GM12878 (cell line): ENCODE measurements around the gene ADGRG1. TPM values are rescaled to one million over a fixed set of nuclear protein-coding genes. Genes with fewer than 3 reads are reported as not detected.

Source experiments
- ATAC-seq: fragments of 200-7000 bp; cut with Tn5 transposase; 3 replicates; pipeline ENCODE4 v1.9.1; 2020; ENCODE audit warnings: mild to moderate bottlenecking, moderate library complexity
- BruUV-seq: library from RNA; stranded (reverse); fragments of 400-500 nt; replicated peaks from 2 replicates; lab custom pipeline; 2021; lab: Mats Ljungman, UMichigan
- CTCF ChIA-PET: fragments of 300-600 bp; sonication (Branson Sonifier 250); formaldehyde crosslinking; extraction: SDS; loops from one replicate; lab custom pipeline; 2021; ENCODE audit warnings: inconsistent platforms; lab: Yijun Ruan, JAX
- POLR2A ChIA-PET: fragments of 350-600 bp; formaldehyde crosslinking; extraction: SDS; loops from one replicate; lab custom pipeline; 2021; ENCODE audit warnings: inconsistent platforms; lab: Charles Lee
- RAD21 ChIA-PET: fragments of 300-600 bp; sonication (Branson Sonifier 250); formaldehyde crosslinking; loops from one replicate; lab custom pipeline; 2023; ENCODE audit warnings: antibody characterized with exemption; ENCODE audit not compliant: unreplicated experiment; lab: Charles Lee
- SMC1A ChIA-PET: fragments of 300-600 bp; sonication (Branson Sonifier 250); formaldehyde crosslinking; loops from one replicate; lab custom pipeline; 2023; ENCODE audit not compliant: unreplicated experiment, uncharacterized antibody; lab: Charles Lee
- DNase-seq: peaks from one replicate; pipeline ENCODE4 v3.0.0-alpha.2; 2011; ENCODE audit warnings: low read depth, low spot score
- FAIRE-seq: peaks from 3 replicates; lab custom pipeline; 2011; peaks lifted over from hg19 to GRCh38; lab: Jason Lieb, UNC
- H2AFZ ChIP-seq: 2 replicates; pipeline ENCODE4 v1.6.0; 2011; ENCODE audit warnings: low read depth, low read length, control low read depth; ENCODE audit not compliant: control insufficient read depth
- H3K27ac ChIP-seq: 2 replicates; pipeline ENCODE4 v1.5.1; 2011; ENCODE audit warnings: control low read depth; ENCODE audit not compliant: control insufficient read depth, insufficient read depth
- H3K27me3 ChIP-seq, 2 experiments: replicated peaks in 1 of 2; 2 replicates each; pipeline versions ENCODE4 v1.6.0 to v1.6.1; 2011; ENCODE audit warnings: low read length in 1 of 2; ENCODE audit not compliant: control insufficient read depth in 2 of 2, insufficient read depth in 2 of 2
- H3K36me3 ChIP-seq, 2 experiments: 2 replicates each; pipeline ENCODE4 v1.5.1; 2011; ENCODE audit warnings: low read length in 1 of 2; ENCODE audit not compliant: control insufficient read depth in 2 of 2, insufficient read depth in 2 of 2
- H3K4me1 ChIP-seq: 2 replicates; pipeline ENCODE4 v1.6.1; 2011; ENCODE audit warnings: mild to moderate bottlenecking, low read length, moderate library complexity, mixed read lengths; ENCODE audit not compliant: control insufficient read depth, insufficient read depth
- H3K4me2 ChIP-seq: 2 replicates; pipeline ENCODE4 v1.6.0; 2011; ENCODE audit warnings: control low read depth; ENCODE audit not compliant: control insufficient read depth, insufficient read depth
- H3K4me3 ChIP-seq: fragments of 200-600 bp; sonication (generic); 2 replicates; pipeline ENCODE4 v1.5.1; 2016
- H3K79me2 ChIP-seq: 2 replicates; pipeline ENCODE4 v1.6.0; 2011; ENCODE audit warnings: low read length; ENCODE audit not compliant: control insufficient read depth, insufficient read depth
- H3K9ac ChIP-seq: 2 replicates; pipeline ENCODE4 v1.8.0; 2011; ENCODE audit warnings: low read length, control low read depth, mixed read lengths; ENCODE audit not compliant: control insufficient read depth, insufficient read depth
- H3K9me3 ChIP-seq: replicated peaks from 3 replicates; pipeline ENCODE4 v1.5.1; 2011; ENCODE audit warnings: mild to moderate bottlenecking, low read length; ENCODE audit not compliant: control insufficient read depth, insufficient read depth
- H4K20me1 ChIP-seq: 2 replicates; pipeline ENCODE4 v1.6.0; 2011; ENCODE audit not compliant: control insufficient read depth, insufficient read depth
- BHLHE40 ChIP-seq, 2 experiments: fragments of 450-650 bp in 1 of 2; IDR thresholded peaks; 2 replicates each; pipeline ENCODE4 v1.6.1; 2011 to 2017; ENCODE audit warnings: low read depth in 2 of 2, borderline replicate concordance in 1 of 2, improper control_type of control experiment in 1 of 2, low read length in 1 of 2, mild to moderate bottlenecking in 1 of 2
- EGR1 ChIP-seq, 2 experiments: IDR thresholded peaks; 1 replicate in 1 of 2; 2 replicates in 1 of 2; pipeline ENCODE4 v1.6.1; 2011 to 2012; ENCODE audit warnings: low read depth in 2 of 2, low read length in 2 of 2, borderline replicate concordance in 1 of 2, mild to moderate bottlenecking in 1 of 2, moderate library complexity in 1 of 2
- FOXM1 ChIP-seq: IDR thresholded peaks from 2 replicates; pipeline ENCODE4 v1.6.1; 2012; ENCODE audit warnings: low read depth, mild to moderate bottlenecking, inconsistent platforms, low read length, moderate library complexity
- GABPA ChIP-seq: IDR thresholded peaks from 2 replicates; pipeline ENCODE4 v1.6.1; 2014; ENCODE audit warnings: antibody characterized with exemption, low read depth, mild to moderate bottlenecking, inconsistent platforms
- GATAD2B ChIP-seq: fragments of 450-650 bp; conservative IDR thresholded peaks from 2 replicates; pipeline ENCODE4 v1.6.1; 2017; ENCODE audit warnings: low read depth, mild to moderate bottlenecking, moderate library complexity
- LARP7 ChIP-seq: fragments of 450-650 bp; IDR thresholded peaks from 2 replicates; pipeline ENCODE4 v1.6.1; 2017; ENCODE audit warnings: mild to moderate bottlenecking
- MXI1 ChIP-seq: fragments of 150-350 bp; IDR thresholded peaks from 2 replicates; pipeline ENCODE4 v1.6.1; 2011; ENCODE audit warnings: low read depth, mild to moderate bottlenecking, inconsistent platforms, low read length, improper control_type of control experiment
- NR2C2 ChIP-seq: IDR thresholded peaks from 2 replicates; pipeline ENCODE4 v1.6.1; 2011; ENCODE audit warnings: borderline replicate concordance, low read depth; ENCODE audit not compliant: control insufficient read depth, insufficient read length
- SMAD1 ChIP-seq: fragments of 450-650 bp; IDR thresholded peaks from 2 replicates; pipeline ENCODE4 v1.6.1; 2018; ENCODE audit warnings: mild to moderate bottlenecking, low read depth; ENCODE audit not compliant: partially characterized antibody
- SUZ12 ChIP-seq: fragments of 200-600 bp; sonication (generic); IDR thresholded peaks from one replicate; pipeline ENCODE4 v1.6.1; 2018; ENCODE audit warnings: antibody characterized with exemption, mild to moderate bottlenecking; ENCODE audit not compliant: unreplicated experiment
- WGBS: methylation state at CpG from one replicate; pipeline ENCODE4 v1.1.6; 2016; ENCODE audit warnings: low lambda C conversion rate; ENCODE audit not compliant: insufficient replicate concordance, insufficient coverage; ENCODE audit errors: missing lambda C conversion rate; 5-methylcytosine and 5-hydroxymethylcytosine counted together
- in situ Hi-C: fragments of 300-500 bp; cut with MboI; formaldehyde crosslinking; loops from 9 replicates; pipeline ENCODE4 v1.14.3; 2018; ENCODE audit warnings: mixed read lengths
- intact Hi-C: fragments of 100-400 bp; cut with micrococcal nuclease; formaldehyde crosslinking; loops from one replicate; pipeline ENCODE4 v1.14.2; 2022; ENCODE audit not compliant: unreplicated experiment
- polyA plus RNA-seq, 11 experiments: library from polyadenylated mRNA; depleted of rRNA in 4 of 11; unstranded in 6 of 11; stranded (reverse) in 5 of 11; fragments of >200 nt; fragmentation: Nextera tagmentation in 4 of 11; fragmentation: Illumina TruSeq in 1 of 11; extraction: Ambion mirVana in 4 of 11; extraction: Trizol in 1 of 11; gene quantifications; 1 replicate in 1 of 11; 2 replicates in 10 of 11; pipeline versions ENCODE4 v1.2.1 to v1.2.3, GENCODE V29; 2011 to 2016; ENCODE audit warnings: inconsistent platforms in 2 of 11, missing spikeins in 2 of 11, low read depth in 1 of 11
- total RNA-seq, 4 experiments: library from RNA; depleted of rRNA in 3 of 4; stranded (reverse); fragments of >200 nt in 3 of 4; fragmentation: Illumina TruSeq in 1 of 4; extraction: Trizol in 1 of 4; gene quantifications; 2 replicates each; pipeline versions ENCODE4 v1.2.1 to v1.2.3, GENCODE V29; 2013 to 2021
- TF ChIP-seq, protein P1 (sequence below): fragments of 450-650 bp; IDR thresholded peaks from 2 replicates; pipeline ENCODE4 v1.6.1; 2017; ENCODE audit warnings: mild to moderate bottlenecking, low read depth, inconsistent platforms; ENCODE audit not compliant: poor library complexity, severe bottlenecking

The ADGRG1 gene
- total and polyA plus RNA-seq, 10 of the 15 experiments (the other 5 are each of a cell fraction or from before 2014, with no cell fraction given), result 0.07 to 2.0 (median 0.75) TPM

DNA sequence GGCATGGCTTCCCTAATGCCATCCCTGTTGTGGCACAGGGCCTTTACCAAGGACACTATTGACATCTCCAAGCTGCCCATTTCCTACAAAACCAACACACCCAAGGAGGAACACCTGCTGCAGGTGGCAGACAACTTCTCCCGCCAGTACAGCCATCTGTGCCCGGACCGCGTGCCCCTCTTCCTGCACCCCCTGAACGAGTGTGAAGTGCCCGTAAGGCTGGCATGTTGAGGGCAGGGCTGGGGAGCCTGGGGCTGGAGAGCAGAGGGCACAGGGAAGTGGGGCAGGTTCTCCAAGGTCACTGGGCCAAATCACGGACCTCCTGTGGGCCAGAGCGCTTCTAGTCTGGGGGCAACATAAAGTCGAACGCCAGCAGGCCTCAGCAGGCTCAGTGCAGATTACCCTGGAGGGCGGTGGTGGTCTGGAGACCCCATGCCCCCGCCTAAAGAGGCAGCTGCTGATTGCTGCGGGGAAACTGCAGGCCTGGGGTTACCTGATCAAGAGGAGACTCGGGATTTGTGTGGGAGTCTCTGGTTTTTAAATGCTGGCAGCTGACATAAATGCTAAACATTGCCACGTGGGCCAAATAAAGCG is 70.5 kb downstream of the ADGRG1 start (continued):
- TF ChIP-seq SUZ12 (no peak), NR2C2 (no peak)
- TF ChIP-seq, all 136 proteins: peak for 0

DNA sequence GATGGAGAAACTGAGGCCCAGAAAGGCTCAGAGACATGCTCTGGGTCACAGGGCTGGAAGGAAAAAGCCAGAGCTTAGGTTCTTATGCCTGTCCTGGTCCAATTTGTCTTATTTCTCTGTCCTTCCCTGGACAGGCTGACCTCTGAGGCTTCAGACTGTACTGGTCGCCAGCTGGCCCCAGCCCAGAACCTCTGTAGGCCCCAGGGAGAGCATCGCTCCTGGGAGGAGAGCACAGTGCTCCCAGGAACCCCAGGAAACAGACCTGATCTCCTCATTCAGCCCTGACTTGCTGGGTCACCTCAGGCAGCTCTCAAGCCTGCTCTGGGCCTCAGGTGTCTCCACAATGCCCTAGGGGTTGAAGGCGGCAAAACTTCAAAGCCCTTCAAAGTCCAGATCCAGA is 71.1 kb downstream of the ADGRG1 start:
- H3K9ac ChIP-seq, result no peak overlapping the region
- H3K9me3 ChIP-seq, result no peaks in the 10 kb centered on the region
- in situ Hi-C loops (no loop called here), intact Hi-C loops (no loop called here)
- CTCF ChIA-PET, result no interaction called here
- no peak overlapping the region for H3K27ac ChIP-seq
- no peaks in the 10 kb centered on the region for H3K4me1 ChIP-seq
- DNase-seq, result no peak
- POLR2A ChIA-PET, result no interaction called here
- no peaks in the 10 kb centered on the region for H4K20me1 ChIP-seq
- H3K79me2 ChIP-seq, result no peaks in the 10 kb centered on the region
- no peak for FAIRE-seq
- RAD21 ChIA-PET, result no interaction called here
- H3K4me2 ChIP-seq, result no peak overlapping the region
- no peak overlapping the region for H2AFZ ChIP-seq
- H3K27me3 ChIP-seq, result no peaks in the 10 kb centered on the region; a peak in 1 of 4 replicates
- TF ChIP-seq BHLHE40 (IDR thresholded peaks at IDR 0.05; ENCODE audit: borderline replicate concordance in 1 of 2, low read depth in 2 of 2, low read length in 1 of 2) (no peak), GATAD2B (no peak), GABPA (no peak), FOXM1 (no peak), EGR1 (IDR thresholded peaks at IDR 0.05; ENCODE audit: borderline replicate concordance in 1 of 2, low read depth in 2 of 2, low read length in 2 of 2) (no peak), MXI1 (no peak), LARP7 (no peak), SMAD1 (no peak)
- TF ChIP-seq, protein P1, sequence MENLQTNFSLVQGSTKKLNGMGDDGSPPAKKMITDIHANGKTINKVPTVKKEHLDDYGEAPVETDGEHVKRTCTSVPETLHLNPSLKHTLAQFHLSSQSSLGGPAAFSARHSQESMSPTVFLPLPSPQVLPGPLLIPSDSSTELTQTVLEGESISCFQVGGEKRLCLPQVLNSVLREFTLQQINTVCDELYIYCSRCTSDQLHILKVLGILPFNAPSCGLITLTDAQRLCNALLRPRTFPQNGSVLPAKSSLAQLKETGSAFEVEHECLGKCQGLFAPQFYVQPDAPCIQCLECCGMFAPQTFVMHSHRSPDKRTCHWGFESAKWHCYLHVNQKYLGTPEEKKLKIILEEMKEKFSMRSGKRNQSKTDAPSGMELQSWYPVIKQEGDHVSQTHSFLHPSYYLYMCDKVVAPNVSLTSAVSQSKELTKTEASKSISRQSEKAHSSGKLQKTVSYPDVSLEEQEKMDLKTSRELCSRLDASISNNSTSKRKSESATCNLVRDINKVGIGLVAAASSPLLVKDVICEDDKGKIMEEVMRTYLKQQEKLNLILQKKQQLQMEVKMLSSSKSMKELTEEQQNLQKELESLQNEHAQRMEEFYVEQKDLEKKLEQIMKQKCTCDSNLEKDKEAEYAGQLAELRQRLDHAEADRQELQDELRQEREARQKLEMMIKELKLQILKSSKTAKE, result no peak
- SMC1A ChIA-PET, result interaction anchor here (0.9 kb wide), 1 partner anchor 9 kb away, joined by 3 read pairs; no protein-coding TSS in a partner anchor
- no peaks in the 10 kb centered on the region for H3K36me3 ChIP-seq
- no TSS peak for BruUV-seq
- 53% methylated on average over 3 of the region's 3 CpGs for WGBS
- ATAC-seq, result no peak
- no peak overlapping the region for H3K4me3 ChIP-seq
